Islet of Langerhans (tissue), 1 donor: Measurements from ENCODE around the gene THADA.
"Not testable (repeated sequence)": the region's sequence is repeated elsewhere in the genome, so short reads cannot be mapped to it uniquely, and the experiment has no call there.

ENCODE experiments used
- FAIRE-seq: peaks from one replicate; lab custom pipeline; 2011; peaks lifted over from hg19 to GRCh38; lab: Jason Lieb, UNC

Gene THADA

GRCh38 chr2:43605079-43605655 is 9.3 kb upstream of the THADA start:
- peak; percentile 5 for FAIRE-seq

DNA sequence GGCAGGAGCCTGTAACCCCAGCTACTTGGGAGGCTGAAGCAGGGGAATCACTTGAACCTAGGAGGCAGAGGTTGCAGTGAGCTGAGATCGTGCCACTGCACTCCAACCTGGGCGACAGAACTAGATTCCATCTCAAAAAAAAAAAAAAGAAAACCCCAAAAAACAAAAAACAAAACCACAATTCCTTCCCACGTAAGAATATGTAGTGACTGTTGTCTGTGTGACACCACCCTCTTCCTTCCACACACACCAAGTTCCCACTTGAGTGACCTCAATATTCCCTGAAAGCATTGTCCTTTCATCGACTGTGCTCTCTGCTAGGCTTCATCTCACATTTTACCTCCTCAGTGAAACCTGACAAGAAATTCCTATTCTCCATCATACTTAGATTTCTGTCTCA is 8.8 kb upstream of the THADA start:
- FAIRE-seq = no peak

GRCh38 chr2:43600596-43600995 is 4.8 kb upstream of the THADA start:
- FAIRE-seq = not testable (repeated sequence)

DNA sequence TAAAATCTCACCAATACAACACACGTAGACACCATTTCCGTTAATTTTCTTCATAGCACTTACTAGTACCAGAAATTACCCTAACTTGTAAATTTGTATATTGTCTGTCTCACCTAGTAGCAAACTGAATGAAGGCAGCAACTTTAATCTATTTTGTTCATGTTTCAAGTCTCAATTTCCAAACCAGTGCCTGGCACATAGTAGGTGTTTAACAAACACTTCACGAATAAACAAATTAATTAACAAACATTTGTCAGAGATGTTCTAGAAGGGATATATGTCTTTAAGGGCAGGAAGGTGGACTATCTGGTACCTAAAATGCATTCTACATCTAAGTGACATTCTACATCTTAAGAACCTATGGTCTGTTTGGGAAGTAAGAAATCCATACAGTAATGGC is 963 bp downstream of the THADA start:
- FAIRE-seq = no peak

DNA sequence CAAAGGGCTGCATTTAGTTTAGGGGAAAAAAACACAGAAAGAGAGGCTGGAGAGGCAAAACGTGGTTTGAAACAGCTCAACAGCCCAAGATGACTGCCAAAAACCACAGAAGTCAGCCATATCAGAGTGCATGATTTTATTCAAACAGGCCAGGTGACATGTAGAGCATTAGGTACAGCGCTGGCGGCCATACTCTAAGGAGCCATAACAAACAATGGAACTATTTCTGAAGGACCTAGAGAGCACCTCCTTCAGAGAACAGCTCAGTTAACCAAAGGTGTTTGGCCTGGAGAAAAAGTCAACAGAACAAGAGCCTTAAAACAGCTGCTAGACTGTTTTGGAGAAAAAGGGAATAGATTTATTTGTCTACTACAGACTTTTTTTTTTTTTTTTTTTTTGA is 2.6 kb downstream of the THADA start:
- no peak for FAIRE-seq

GRCh38 chr2:43592443-43592842 is 3.4 kb downstream of the THADA start:
- FAIRE-seq = no peak

DNA sequence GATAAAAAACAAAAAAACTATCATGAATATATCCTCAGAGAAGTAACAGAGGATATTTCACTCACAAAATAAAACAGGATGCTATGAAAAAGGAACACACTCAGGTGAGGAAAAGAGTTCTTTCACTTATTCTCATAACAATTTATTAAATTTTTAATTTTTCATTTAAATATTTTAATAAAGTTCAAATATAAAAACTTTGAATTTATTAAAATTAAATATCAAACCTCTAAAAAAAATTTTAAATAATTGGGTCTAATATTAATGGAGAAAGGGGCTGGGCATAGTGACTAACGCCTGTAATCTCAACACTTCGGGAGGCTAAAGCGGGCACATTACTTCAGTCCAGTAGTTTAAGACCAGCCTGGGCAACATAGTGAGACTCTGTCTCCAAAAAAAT is 10.1 kb downstream of the THADA start:
- no peak for FAIRE-seq

- no peak for FAIRE-seq
Observed at GRCh38 chr2:43579275-43579981, 16.4 kb downstream of the THADA start.

GRCh38 chr2:43576981-43577892 is 18.6 kb downstream of the THADA start:
- FAIRE-seq = peak; percentile 93

DNA sequence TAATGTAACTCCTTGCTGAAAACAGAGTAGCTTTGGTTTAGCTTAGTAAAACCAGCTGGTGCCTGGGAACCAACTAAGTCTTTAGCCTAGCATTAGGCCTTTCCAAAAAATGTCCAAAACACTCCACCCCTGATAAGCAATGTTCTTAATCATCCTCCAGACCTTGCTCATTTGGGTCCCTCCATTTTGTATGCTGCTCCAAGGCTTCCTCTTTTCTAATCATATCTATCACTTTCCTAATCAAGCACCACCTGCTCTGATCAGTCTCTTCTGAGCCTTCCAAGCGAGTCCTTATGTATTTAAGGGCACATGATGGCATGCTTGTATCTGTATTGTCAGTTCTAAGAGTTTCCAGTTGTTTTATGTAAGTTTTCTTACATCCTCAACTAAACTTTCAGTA is 23.6 kb downstream of the THADA start:
- FAIRE-seq = no peak

GRCh38 chr2:43569921-43570320 is 25.9 kb downstream of the THADA start:
- FAIRE-seq = no peak

DNA sequence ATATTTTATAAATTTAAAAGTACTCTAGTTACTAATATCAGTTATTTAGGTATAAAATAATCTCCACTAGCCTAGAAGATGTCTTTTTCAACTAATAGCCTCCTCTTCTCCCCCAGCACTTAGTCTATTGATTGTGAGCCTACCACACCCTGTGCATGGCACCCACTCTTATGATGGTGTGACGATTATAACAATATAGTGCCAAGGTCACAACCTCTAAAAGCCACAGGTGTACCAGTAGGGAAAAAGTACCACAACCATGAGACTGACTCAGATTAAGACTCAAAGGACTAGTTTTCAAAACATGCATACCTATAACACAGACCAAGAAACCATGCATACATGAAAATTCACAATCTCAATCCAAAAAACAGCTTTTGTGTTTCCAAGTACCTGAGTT is 27.6 kb downstream of the THADA start:
- no peak for FAIRE-seq

- no peak for FAIRE-seq
Observed at GRCh38 chr2:43566461-43566729, 29.4 kb downstream of the THADA start.

DNA sequence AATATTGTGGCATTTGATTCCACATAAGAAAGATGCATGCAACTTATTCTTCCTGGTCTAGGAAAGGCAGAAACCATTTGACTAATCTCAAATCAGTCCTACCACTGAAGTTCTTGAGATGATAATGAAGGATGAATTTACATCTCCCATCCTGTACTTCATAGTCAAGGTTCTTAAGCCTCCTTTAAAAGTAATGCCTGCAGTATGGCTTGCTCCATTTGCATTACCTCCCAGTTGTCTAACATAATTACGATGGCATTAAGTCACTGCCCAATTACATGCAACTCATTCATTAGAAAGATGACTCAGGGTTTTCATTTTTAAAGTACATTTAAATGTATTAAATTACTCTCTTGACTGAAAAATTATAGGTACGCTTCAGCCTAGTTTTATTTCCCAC is 32.2 kb downstream of the THADA start:
- no peak for FAIRE-seq

- peak; percentile 9 for FAIRE-seq
Observed at GRCh38 chr2:43560231-43560547, 35.6 kb downstream of the THADA start.

- no peak for FAIRE-seq
Observed at GRCh38 chr2:43559391-43560230, 36.2 kb downstream of the THADA start.

DNA sequence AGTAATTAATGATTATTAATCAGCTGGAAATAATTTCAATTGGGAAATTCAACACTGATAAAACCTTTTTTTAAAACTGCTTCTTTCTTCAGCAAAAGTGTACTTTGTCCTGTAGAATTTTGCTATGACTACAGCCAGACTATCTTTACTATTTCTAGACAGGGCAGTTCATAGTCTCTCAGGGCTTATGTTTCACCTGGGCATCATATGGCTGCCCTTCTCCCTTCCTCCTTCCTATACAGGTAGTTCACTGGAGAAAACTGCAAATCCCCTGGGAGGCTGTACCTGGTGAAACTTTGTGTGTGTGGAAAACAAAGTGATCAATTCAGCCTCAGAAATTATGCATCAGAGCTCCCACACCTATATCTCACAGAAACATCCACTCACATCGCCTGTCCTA is 38.6 kb downstream of the THADA start:
- FAIRE-seq = no peak

DNA sequence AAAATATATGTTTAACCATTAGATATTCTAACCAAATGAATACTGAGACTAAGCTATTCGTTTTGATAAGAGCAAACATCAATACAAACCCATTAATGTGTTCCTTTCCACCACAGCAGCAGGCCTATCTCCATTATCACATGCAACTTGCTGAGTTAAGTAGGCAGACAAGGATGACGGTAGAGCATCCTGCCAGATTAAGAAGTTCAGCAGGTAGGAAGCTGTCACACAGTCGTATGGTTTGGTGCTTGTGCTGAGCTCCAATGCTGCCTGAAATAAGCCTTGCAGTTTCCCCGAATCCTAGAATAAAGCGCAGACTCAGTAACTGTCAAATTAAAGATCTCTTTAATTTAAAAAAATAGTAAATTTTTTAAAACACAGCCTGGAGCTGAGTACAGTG is 39.6 kb downstream of the THADA start:
- FAIRE-seq = no peak

DNA sequence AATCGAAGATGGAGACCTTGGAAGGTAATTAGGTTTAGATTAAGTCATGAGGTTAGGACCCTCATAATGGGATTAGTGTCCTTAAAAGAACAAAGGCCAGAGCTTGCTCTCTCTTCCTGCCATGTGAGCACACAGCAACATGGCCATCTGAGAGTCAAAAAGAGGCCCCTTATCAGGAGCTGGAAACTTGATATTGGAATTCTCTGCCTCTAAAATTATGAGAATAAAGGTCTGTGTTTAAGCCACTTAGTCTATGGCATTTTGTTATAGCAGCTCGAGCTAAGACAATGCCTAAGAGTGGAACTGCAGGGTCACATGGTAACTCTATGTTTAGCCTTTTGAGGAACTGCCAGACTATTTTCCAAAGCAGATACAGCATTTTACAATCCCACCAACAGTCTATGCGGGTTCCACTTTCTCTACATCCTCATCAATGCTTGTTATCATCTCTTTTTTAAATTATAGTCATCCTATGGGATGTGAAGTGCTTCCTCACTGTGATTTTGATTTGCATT is 42.4 kb downstream of the THADA start:
- FAIRE-seq = no peak

DNA sequence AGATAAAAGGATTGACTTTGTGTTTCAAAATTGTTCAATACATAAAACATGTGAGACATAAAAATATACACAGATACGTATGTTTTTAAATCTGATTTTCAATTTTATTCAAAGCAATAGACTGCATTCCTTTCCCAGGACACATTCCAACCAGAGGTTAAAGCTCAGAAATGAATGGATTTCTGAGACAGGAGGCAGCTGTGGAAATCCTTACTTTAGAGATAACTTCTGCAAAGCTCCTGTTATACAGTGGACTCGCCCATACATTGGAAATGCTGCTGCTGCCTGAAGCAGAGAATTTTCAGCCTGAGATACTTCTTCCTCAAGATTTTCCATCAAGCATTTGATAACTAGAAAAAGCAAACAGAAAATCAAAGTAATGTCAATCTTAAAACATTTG is 43.8 kb downstream of the THADA start:
- no peak for FAIRE-seq

DNA sequence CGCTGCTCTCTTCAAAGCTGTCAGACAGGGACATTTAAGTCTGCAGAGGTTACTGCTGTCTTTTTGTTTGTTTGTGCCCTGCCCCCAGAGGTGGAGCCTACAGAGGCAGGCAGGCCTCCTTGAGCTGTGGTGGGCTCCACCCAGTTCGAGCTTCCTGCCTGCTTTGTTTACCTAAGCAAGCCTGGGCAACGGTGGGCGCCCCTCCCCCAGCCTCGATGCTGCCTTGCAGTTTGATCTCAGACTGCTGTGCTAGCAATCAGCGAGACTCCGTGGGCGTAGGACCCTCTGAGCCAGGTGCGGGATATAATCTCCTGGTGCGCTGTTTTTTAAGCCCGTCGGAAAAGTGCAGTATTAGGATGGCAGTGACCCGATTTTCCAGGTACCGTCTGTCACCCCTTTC is 47.5 kb downstream of the THADA start:
- not testable (repeated sequence) for FAIRE-seq

GRCh38 chr2:43542285-43542933 is 53.4 kb downstream of the THADA start:
- peak; percentile 98 for FAIRE-seq
